ENCODE results near the gene FOXN1. TPM values are rescaled to one million over a fixed set of nuclear protein-coding genes. Genes with fewer than 3 reads are reported as not detected.

Gene FOXN1
- total RNA-seq, 2 donors from 2014 or later: 0.52 TPM; not detected in 1

DNA sequence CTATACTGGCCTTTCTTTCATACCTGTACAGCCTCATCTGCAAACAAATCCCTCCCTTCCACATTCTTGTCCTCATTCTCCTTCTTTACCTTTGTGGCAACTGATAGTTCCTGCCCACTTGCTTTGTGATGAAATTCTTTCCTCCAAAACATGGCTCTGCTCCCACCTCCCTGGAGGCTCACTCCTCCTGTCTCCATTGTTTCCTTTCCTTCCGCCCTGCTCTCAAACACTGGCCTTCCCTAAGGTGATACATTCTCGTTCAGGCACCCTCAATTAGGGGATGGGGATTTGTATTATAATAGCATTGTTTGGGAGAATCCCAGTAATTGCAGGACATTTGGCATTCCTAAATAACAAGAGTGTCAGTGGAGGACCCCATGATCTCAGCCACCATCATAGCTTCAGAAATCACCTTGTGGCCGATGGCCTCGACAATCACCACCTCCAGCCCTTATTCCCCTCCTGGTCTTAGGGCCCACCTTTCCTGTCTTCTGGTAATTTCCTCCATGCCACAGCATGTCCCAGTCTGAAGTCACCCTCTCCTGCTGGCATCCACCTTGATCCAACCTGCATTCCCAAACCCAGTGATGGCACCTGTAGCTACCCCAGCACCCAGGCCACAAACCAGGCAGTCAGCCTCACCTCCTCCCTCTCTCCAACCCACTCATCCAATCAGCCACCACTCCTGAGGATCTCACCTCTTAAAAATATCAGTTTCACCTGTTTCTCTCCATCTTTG is 38.4 kb downstream of the FOXN1 start:
- WGBS, 2 donors: 76 to 84% methylated on average over 4 of the region's 4 CpGs
- TF ChIP-seq, protein P1, sequence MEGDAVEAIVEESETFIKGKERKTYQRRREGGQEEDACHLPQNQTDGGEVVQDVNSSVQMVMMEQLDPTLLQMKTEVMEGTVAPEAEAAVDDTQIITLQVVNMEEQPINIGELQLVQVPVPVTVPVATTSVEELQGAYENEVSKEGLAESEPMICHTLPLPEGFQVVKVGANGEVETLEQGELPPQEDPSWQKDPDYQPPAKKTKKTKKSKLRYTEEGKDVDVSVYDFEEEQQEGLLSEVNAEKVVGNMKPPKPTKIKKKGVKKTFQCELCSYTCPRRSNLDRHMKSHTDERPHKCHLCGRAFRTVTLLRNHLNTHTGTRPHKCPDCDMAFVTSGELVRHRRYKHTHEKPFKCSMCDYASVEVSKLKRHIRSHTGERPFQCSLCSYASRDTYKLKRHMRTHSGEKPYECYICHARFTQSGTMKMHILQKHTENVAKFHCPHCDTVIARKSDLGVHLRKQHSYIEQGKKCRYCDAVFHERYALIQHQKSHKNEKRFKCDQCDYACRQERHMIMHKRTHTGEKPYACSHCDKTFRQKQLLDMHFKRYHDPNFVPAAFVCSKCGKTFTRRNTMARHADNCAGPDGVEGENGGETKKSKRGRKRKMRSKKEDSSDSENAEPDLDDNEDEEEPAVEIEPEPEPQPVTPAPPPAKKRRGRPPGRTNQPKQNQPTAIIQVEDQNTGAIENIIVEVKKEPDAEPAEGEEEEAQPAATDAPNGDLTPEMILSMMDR (IDR thresholded peaks at IDR 0.05): no peak
- TF ChIP-seq POLR2A (IDR thresholded peaks at IDR 0.05): no peak

DNA sequence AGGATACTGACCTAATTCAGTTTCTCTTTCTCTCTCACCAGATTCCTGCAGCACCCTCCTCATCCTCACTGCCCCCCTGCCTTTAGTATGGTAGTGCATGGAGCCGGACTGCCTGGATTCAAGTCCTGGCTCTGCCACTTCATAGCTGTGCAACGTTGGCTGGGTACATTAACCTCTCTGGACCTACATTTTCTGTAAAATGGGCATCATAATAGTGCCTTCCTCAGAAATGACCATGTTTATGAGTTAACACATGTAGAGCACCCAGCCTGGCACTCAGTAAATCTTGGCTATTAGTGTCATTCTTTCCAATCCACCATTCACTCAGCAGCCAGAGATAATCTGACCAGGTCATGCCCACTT is 39.0 kb downstream of the FOXN1 start:
- intact Hi-C loops (cut with DNase I): no loop called here
- 54 to 68% methylated on average over 2 of the region's 2 CpGs for WGBS, 2 donors
- Histone ChIP-seq H3K36me3 (replicated peaks in 1 of 2; ENCODE audit: insufficient read depth in 1 of 2, low read depth in 2 of 2) (no peaks in the 10 kb centered on the region), H3K4me3 (no peak overlapping the region), H3K9me3 (no peaks in the 10 kb centered on the region), H3K27ac (no peak overlapping the region), H3K27me3 (no peaks in the 10 kb centered on the region), H3K4me1 (peaks cover 3% of the 10 kb centered on the region)
- TF ChIP-seq, protein P1 (IDR thresholded peaks at IDR 0.05): no peak
- TF ChIP-seq POLR2A (IDR thresholded peaks at IDR 0.05): no peak
- ATAC-seq: no peak
- no peak for DNase-seq

More for the DNA sequence above, 38.4 kb downstream of the FOXN1 start:
- no peaks in the 10 kb centered on the region for H3K36me3 ChIP-seq (replicated peaks in 1 of 2; ENCODE audit: insufficient read depth in 1 of 2, low read depth in 2 of 2)
- intact Hi-C loops (cut with DNase I): no loop called here
- H3K9me3 ChIP-seq: no peaks in the 10 kb centered on the region
- ATAC-seq (no peak), DNase-seq (no peak)
- H3K4me3 ChIP-seq: no peak overlapping the region
- no peak overlapping the region for H3K27ac ChIP-seq
- H3K27me3 ChIP-seq: no peaks in the 10 kb centered on the region
- H3K4me1 ChIP-seq: peaks cover 3% of the 10 kb centered on the region

DNA sequence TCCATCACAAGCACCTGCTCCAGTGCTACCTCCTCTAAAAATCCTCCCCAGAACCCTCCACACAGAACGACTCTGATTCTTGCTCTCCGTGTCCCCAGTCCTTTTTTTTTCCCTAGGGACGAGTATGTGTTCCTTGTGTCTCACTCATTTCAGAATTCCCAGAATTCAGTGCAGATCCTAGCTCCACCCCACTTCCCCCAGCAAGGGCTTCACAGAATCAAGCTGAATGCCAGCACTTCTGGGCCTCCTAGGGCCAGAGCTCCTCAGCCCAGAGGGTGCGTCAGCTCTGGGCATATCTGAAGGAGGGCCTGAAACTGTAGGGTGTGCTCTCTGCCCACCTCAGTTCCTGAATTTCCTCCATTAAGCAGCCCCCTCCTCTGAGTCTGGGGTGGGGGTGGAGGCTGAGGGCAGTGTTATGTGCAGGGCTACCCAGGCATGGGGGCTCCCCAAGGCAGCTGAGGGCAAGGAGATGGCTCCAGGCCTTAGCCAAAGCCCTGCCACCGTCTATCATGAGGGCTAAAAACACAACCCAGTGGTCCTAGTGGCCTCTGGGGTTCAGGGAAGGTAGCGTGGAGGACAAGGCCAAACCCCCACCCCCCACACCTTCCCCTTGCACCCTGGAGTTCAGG is 39.8 kb downstream of the FOXN1 start:
- no peak for TF ChIP-seq POLR2A (IDR thresholded peaks at IDR 0.05)
- TF ChIP-seq, protein P1 (IDR thresholded peaks at IDR 0.05): no peak
- Histone ChIP-seq H3K4me3 (no peak overlapping the region), H3K27me3 (no peaks in the 10 kb centered on the region), H3K9me3 (no peaks in the 10 kb centered on the region), H3K4me1 (peaks cover 4% of the 10 kb centered on the region), H3K27ac (no peak overlapping the region), H3K36me3 (replicated peaks in 1 of 2; ENCODE audit: insufficient read depth in 1 of 2, low read depth in 2 of 2) (no peaks in the 10 kb centered on the region)
- WGBS, 2 donors: 70 to 74% methylated on average over 4 to 6 of the region's 6 CpGs
- DNase-seq: no peak
- no peak for ATAC-seq
- intact Hi-C loops (cut with DNase I): no loop called here

DNA sequence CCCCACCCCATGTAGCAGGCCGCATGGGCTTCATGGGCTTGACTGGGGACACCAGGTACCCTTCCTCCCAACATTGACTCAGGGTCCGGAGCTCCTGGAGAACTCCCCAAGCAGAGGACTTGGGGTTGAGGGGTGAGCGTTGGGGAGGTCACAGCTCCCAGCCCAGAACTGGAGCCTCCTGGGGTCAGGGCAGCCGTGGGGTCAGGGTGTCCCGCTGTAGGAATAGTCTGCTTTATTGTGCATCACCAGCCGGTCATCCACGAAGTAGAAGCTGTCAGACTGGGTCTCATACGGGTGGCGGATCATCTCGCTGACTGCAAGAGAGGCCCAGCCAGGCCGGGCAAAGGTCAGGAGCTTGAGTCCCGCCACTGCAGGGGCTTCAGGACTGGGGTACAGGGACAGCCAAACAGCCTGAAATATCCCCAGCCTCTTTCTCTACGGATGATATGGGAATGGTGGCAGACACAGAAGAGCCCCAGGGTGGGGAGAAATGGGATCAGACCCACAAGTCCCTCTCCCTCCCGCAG is 41.0 kb downstream of the FOXN1 start:
- TF ChIP-seq POLR2A (IDR thresholded peaks at IDR 0.05): no peak
- TF ChIP-seq, protein P1 (IDR thresholded peaks at IDR 0.05): no peak
- H3K4me1 ChIP-seq: peaks cover 15% of the 10 kb centered on the region
- intact Hi-C loops (cut with DNase I): no loop called here
- no peaks in the 10 kb centered on the region for H3K9me3 ChIP-seq
- no peak overlapping the region for H3K27ac ChIP-seq
- no peaks in the 10 kb centered on the region for H3K27me3 ChIP-seq
- no peaks in the 10 kb centered on the region for H3K36me3 ChIP-seq (replicated peaks in 1 of 2; ENCODE audit: insufficient read depth in 1 of 2, low read depth in 2 of 2)
- H3K4me3 ChIP-seq: no peak overlapping the region
- 80 to 89% methylated on average over 12 to 14 of the region's 14 CpGs for WGBS, 2 donors
- ATAC-seq (no peak), DNase-seq (no peak)

Data from body of pancreas (tissue), 4 donors.